H1 (cell line): ENCODE results near the gene PTGIR. TPM values are rescaled to one million over a fixed set of nuclear protein-coding genes. Genes with fewer than 3 reads are reported as not detected.

Experiments
- CTCF ChIA-PET: fragments of 300-600 bp; sonication (Branson Sonifier 250); formaldehyde crosslinking; loops from one replicate; lab custom pipeline; 2021; ENCODE audit not compliant: partially characterized antibody; lab: Charles Lee
- POLR2A ChIA-PET: fragments of 300-600 bp; sonication (Branson Sonifier 250); formaldehyde crosslinking; loops from one replicate; lab custom pipeline; 2021; ENCODE audit warnings: inconsistent platforms; ENCODE audit not compliant: partially characterized antibody; lab: Charles Lee
- DNase-seq, 2 experiments: peaks; one replicate each; pipeline versions ENCODE4 v3.0.0 to v3.0.0-alpha.2; 2010 to 2022; ENCODE audit warnings: low spot score in 2 of 2, low read depth in 1 of 2, mixed read lengths in 1 of 2
- FAIRE-seq: peaks from 2 replicates; lab custom pipeline; 2011; peaks lifted over from hg19 to GRCh38; lab: Jason Lieb, UNC
- H2AFZ ChIP-seq: 2 replicates; pipeline ENCODE4 v1.8.1; 2012; ENCODE audit warnings: low read length, inconsistent platforms
- H2AK5ac ChIP-seq: 2 replicates; pipeline ENCODE4 v1.6.1; 2013; ENCODE audit warnings: low read depth, low read length
- H2BK120ac ChIP-seq: replicated peaks from 2 replicates; pipeline ENCODE3; 2013; ENCODE audit warnings: low read depth, low read length, inconsistent platforms
- H2BK12ac ChIP-seq: 2 replicates; pipeline ENCODE4 v1.6.1; 2013; ENCODE audit warnings: low read depth, low read length
- H2BK15ac ChIP-seq: 2 replicates; pipeline ENCODE4 v1.6.1; 2013; ENCODE audit warnings: low read length
- H2BK20ac ChIP-seq: 2 replicates; pipeline ENCODE4 v1.6.1; 2013; ENCODE audit warnings: low read length
- H2BK5ac ChIP-seq: 2 replicates; pipeline ENCODE4 v1.6.1; 2013; ENCODE audit warnings: low read depth, low read length
- H3K14ac ChIP-seq: 2 replicates; pipeline ENCODE4 v1.6.1; 2013; ENCODE audit warnings: inconsistent platforms; ENCODE audit not compliant: insufficient read length
- H3K18ac ChIP-seq: 2 replicates; pipeline ENCODE4 v1.6.1; 2013; ENCODE audit warnings: low read length; ENCODE audit errors: extremely low read depth
- H3K23ac ChIP-seq: 2 replicates; pipeline ENCODE4 v1.6.1; 2013; ENCODE audit warnings: inconsistent platforms; ENCODE audit not compliant: insufficient read length
- H3K23me2 ChIP-seq: 2 replicates; pipeline ENCODE4 v1.6.1; 2013; ENCODE audit warnings: low read depth, low read length
- H3K27ac ChIP-seq: 2 replicates; pipeline ENCODE4 v1.6.1; 2011; ENCODE audit warnings: low read depth, low read length, inconsistent platforms
- H3K27me3 ChIP-seq, 4 experiments: replicated peaks in 1 of 4; 1 replicate in 1 of 4; 2 replicates in 3 of 4; pipeline versions ENCODE4 v1.6.1 to v1.8.1; 2011 to 2013; ENCODE audit warnings: low read length in 3 of 4, mild to moderate bottlenecking in 3 of 4, inconsistent platforms in 2 of 4, mixed read lengths in 2 of 4, moderate library complexity in 1 of 4; ENCODE audit not compliant: control insufficient read depth in 3 of 4, insufficient read depth in 3 of 4; ENCODE audit errors: extremely low read depth in 1 of 4
- H3K36me3 ChIP-seq, 4 experiments: 2 replicates each; pipeline versions ENCODE4 v1.6.1 to v1.8.1; 2011 to 2013; ENCODE audit warnings: mild to moderate bottlenecking in 4 of 4, low read length in 3 of 4, moderate library complexity in 2 of 4, control low read depth in 1 of 4, inconsistent platforms in 1 of 4; ENCODE audit not compliant: insufficient read depth in 4 of 4, control insufficient read depth in 2 of 4
- H3K4ac ChIP-seq: replicated peaks from 2 replicates; pipeline ENCODE3; 2013; ENCODE audit warnings: low read length, low read depth, mixed read lengths, inconsistent platforms; ENCODE audit not compliant: insufficient read length
- H3K4me1 ChIP-seq, 4 experiments: replicated peaks in 1 of 4; 1 replicate in 1 of 4; 2 replicates in 3 of 4; pipeline versions ENCODE4 v1.6.1 to v1.8.1; 2011 to 2013; ENCODE audit warnings: low read length in 3 of 4, inconsistent platforms in 2 of 4, mixed read lengths in 1 of 4; ENCODE audit not compliant: insufficient read depth in 4 of 4, control insufficient read depth in 3 of 4
- H3K4me2 ChIP-seq, 2 experiments: 2 replicates each; pipeline versions ENCODE4 v1.6.1 to v1.8.1; 2011 to 2013; ENCODE audit warnings: low read depth in 2 of 2, low read length in 2 of 2, control low read depth in 1 of 2, inconsistent platforms in 1 of 2, mild to moderate bottlenecking in 1 of 2; ENCODE audit not compliant: insufficient read depth in 1 of 2
- H3K4me3 ChIP-seq, 4 experiments: fragments of 200-600, 300-600 bp in 1 of 4; sonication (generic), shearing (Covaris generic), sonication (Bioruptor Twin) in 1 of 4; 2 replicates each; pipeline versions ENCODE4 v1.5.1 to v1.8.1; 2011 to 2016; ENCODE audit warnings: low read length in 4 of 4, low read depth in 3 of 4, control low read depth in 2 of 4, inconsistent platforms in 2 of 4, mild to moderate bottlenecking in 2 of 4, mixed read lengths in 1 of 4, moderate library complexity in 1 of 4; ENCODE audit not compliant: insufficient read depth in 2 of 4; ENCODE audit errors: extremely low read depth in 1 of 4
- H3K56ac ChIP-seq: replicated peaks from 2 replicates; pipeline ENCODE3; 2013; ENCODE audit warnings: low read depth, mild to moderate bottlenecking, mixed read lengths, low read length, inconsistent platforms; ENCODE audit not compliant: insufficient read length
- H3K79me1 ChIP-seq: 2 replicates; pipeline ENCODE4 v1.6.1; 2013; ENCODE audit warnings: low read depth, low read length, control low read depth
- H3K79me2 ChIP-seq, 2 experiments: 2 replicates each; pipeline versions ENCODE4 v1.6.1 to v1.8.1; 2012 to 2013; ENCODE audit warnings: low read length in 2 of 2, mild to moderate bottlenecking in 2 of 2, inconsistent platforms in 1 of 2; ENCODE audit not compliant: insufficient read depth in 2 of 2, control insufficient read depth in 1 of 2
- H3K9ac ChIP-seq, 4 experiments: replicated peaks in 1 of 4; 1 replicate in 1 of 4; 2 replicates in 3 of 4; pipeline versions ENCODE4 v1.6.1 to v1.8.1; 2011 to 2013; ENCODE audit warnings: low read depth in 3 of 4, low read length in 3 of 4, control low read depth in 2 of 4, mild to moderate bottlenecking in 2 of 4, moderate library complexity in 2 of 4, inconsistent platforms in 1 of 4; ENCODE audit errors: extremely low read depth in 1 of 4
- H3K9me3 ChIP-seq, 2 experiments: 2 replicates each; pipeline versions ENCODE4 v1.6.1 to v1.8.1; 2012 to 2013; ENCODE audit warnings: mild to moderate bottlenecking in 2 of 2, moderate library complexity in 2 of 2, control low read depth in 1 of 2, inconsistent platforms in 1 of 2, low read depth in 1 of 2, low read length in 1 of 2, mixed read lengths in 1 of 2; ENCODE audit not compliant: insufficient read depth in 2 of 2
- H4K20me1 ChIP-seq, 2 experiments: replicated peaks in 1 of 2; 2 replicates each; pipeline versions ENCODE3 to v1.8.1; 2011 to 2013; ENCODE audit warnings: inconsistent platforms in 2 of 2, low read length in 2 of 2, mild to moderate bottlenecking in 1 of 2; ENCODE audit not compliant: insufficient read depth in 2 of 2, control insufficient read depth in 1 of 2
- H4K5ac ChIP-seq: 2 replicates; pipeline ENCODE4 v1.6.1; 2013; ENCODE audit warnings: low read length, low read depth, mixed read lengths, inconsistent platforms; ENCODE audit not compliant: insufficient read length
- H4K8ac ChIP-seq: 2 replicates; pipeline ENCODE4 v1.8.0; 2013; ENCODE audit warnings: mild to moderate bottlenecking, moderate library complexity, low read length, inconsistent platforms; ENCODE audit not compliant: insufficient read depth; ENCODE audit errors: extremely low read depth
- H4K91ac ChIP-seq: replicated peaks from 2 replicates; pipeline ENCODE3; 2013; ENCODE audit warnings: low read length, mixed read lengths, inconsistent platforms; ENCODE audit not compliant: insufficient read length
- CREB1 ChIP-seq: IDR thresholded peaks from 2 replicates; pipeline ENCODE4 v1.6.1; 2012; ENCODE audit warnings: inconsistent platforms
- E2F6 ChIP-seq: IDR thresholded peaks from 2 replicates; pipeline ENCODE4 v1.6.1; 2012; ENCODE audit warnings: inconsistent platforms
- EP300 ChIP-seq, 2 experiments: IDR thresholded peaks; 1 replicate in 1 of 2; 2 replicates in 1 of 2; pipeline ENCODE4 v1.6.1; 2011 to 2012; ENCODE audit warnings: low read depth in 2 of 2, low read length in 2 of 2, mild to moderate bottlenecking in 2 of 2, borderline replicate concordance in 1 of 2, inconsistent platforms in 1 of 2, moderate library complexity in 1 of 2
- KDM4A ChIP-seq: IDR thresholded peaks from one replicate; pipeline ENCODE4 v1.7.1; 2012; ENCODE audit warnings: low read depth, mild to moderate bottlenecking, moderate library complexity, low read length, inconsistent platforms; ENCODE audit not compliant: severe bottlenecking
- KDM5A ChIP-seq: fragments of 200-600 bp; IDR thresholded peaks from 2 replicates; pipeline ENCODE4 v1.7.1; 2012; ENCODE audit warnings: mild to moderate bottlenecking, low read length, inconsistent platforms, mixed read lengths
- RBBP5 ChIP-seq: IDR thresholded peaks from 2 replicates; pipeline ENCODE4 v1.7.1; 2012; ENCODE audit warnings: low read depth, mild to moderate bottlenecking, inconsistent platforms, low read length, moderate library complexity, borderline replicate concordance
- SIN3A ChIP-seq, 2 experiments: IDR thresholded peaks in 1 of 2; conservative IDR thresholded peaks in 1 of 2; 2 replicates each; pipeline ENCODE4 v1.6.1; 2011 to 2012; ENCODE audit warnings: low read length in 2 of 2, improper control_type of control experiment in 1 of 2, low read depth in 1 of 2, mild to moderate bottlenecking in 1 of 2
- SP1 ChIP-seq: IDR thresholded peaks from 2 replicates; pipeline ENCODE4 v1.6.1; 2011; ENCODE audit warnings: low read depth, low read length
- SUZ12 ChIP-seq: fragments of 200-600 bp; sonication (generic); IDR thresholded peaks from 2 replicates; pipeline ENCODE4 v1.6.1; 2012; ENCODE audit warnings: mild to moderate bottlenecking, inconsistent platforms, low read length, moderate library complexity, mixed read lengths
- WGBS, 2 experiments: shearing (Covaris generic) in 1 of 2; methylation state at CpG; one replicate each; pipeline versions ENCODE4 v1.1.6 to v1.1.7; 2013 to 2015; ENCODE audit warnings: low lambda C conversion rate in 2 of 2, mixed read lengths in 2 of 2, inconsistent platforms in 1 of 2, low coverage in 1 of 2, missing lambda C conversion rate in 1 of 2; ENCODE audit not compliant: insufficient replicate concordance in 2 of 2, insufficient coverage in 1 of 2, insufficient read length in 1 of 2; ENCODE audit errors: extremely low coverage in 1 of 2, missing lambda C conversion rate in 1 of 2; 5-methylcytosine and 5-hydroxymethylcytosine counted together
- polyA plus RNA-seq, 7 experiments: library from polyadenylated mRNA; depleted of rRNA in 3 of 7; stranded (reverse) in 5 of 7; unstranded in 2 of 7; fragments of >200 nt in 5 of 7; fragments of 200-250 nt in 2 of 7; gene quantifications; 1 replicate in 5 of 7; 2 replicates in 1 of 7; 4 replicates in 1 of 7; pipeline versions ENCODE4 v1.2.1 to v1.2.3, GENCODE V29; 2011 to 2013; ENCODE audit warnings: missing spikeins in 2 of 7, mixed read lengths in 2 of 7
- total RNA-seq: library from RNA; stranded (reverse); fragmentation: NEBNext Ultra II Directional; extraction: Animal tissue kit (Norgen Biotek cat#: 25700); gene quantifications from 2 replicates; pipeline ENCODE4 v1.2.1, GENCODE V29; 2021

The PTGIR gene
- total and polyA plus RNA-seq, 2 of the 8 experiments (the other 6 are each of a cell fraction or from before 2014, with no cell fraction given) = 0.15 TPM; not detected in 1

- POLR2A ChIA-PET = interaction anchor here (1.0 to 2.1 kb wide), 3 partner anchors 14 to 33 kb away, joined by 3 to 5 read pairs (median 5); no protein-coding TSS in a partner anchor
- TF ChIP-seq EP300 (IDR thresholded peaks at IDR 0.05; ENCODE audit: borderline replicate concordance in 1 of 2, low read depth in 2 of 2, low read length in 2 of 2) = no peak; a peak in 1 of 3 replicates
- TF ChIP-seq SP1 = peak; percentile 14; the same call in 1 of the 2 replicates
- peak; percentile 83; the same call in 1 of the 2 replicates for TF ChIP-seq RBBP5
- peak; percentile 31; the same call in 1 of the 2 replicates for TF ChIP-seq E2F6
- peak; percentile 56 for TF ChIP-seq CREB1
- TF ChIP-seq SUZ12 = peak; percentile 33; the same call in 1 of the 2 replicates
- peak; percentile 90 for TF ChIP-seq KDM4A
- no peak for TF ChIP-seq KDM5A
- TF ChIP-seq SIN3A (conservative IDR thresholded peaks at IDR 0.05 in 1 of 2, IDR thresholded peaks at IDR 0.05 in 1 of 2; ENCODE audit: low read depth in 1 of 2, low read length in 2 of 2) = peak in 1 of 2 experiments; percentile 68; a peak in 1 of 4 replicates
Observed at GRCh38 chr19:46639358-46640182, 14.7 kb upstream of the PTGIR start.

More at GRCh38 chr19:46639358-46640182, 14.7 kb upstream of the PTGIR start:
- Histone ChIP-seq H3K23ac (no peak overlapping the region), H3K36me3 (no peaks in the 10 kb centered on the region), H2BK20ac (no peak overlapping the region), H3K27ac (no peak overlapping the region), H2BK12ac (peak overlapping the region; percentile 60; the same call in 1 of the 2 replicates), H2BK120ac (no peak overlapping the region), H3K79me1 (no peaks in the 10 kb centered on the region), H3K4me3 (peak overlapping the region; percentile 38 to 67 (median 62)), H4K20me1 (peaks cover 0 to 11% of the 10 kb centered on the region in 2 experiments), H4K8ac (no peak overlapping the region; the same call in 1 of the 2 replicates), H3K4me2 (peak overlapping the region; percentile 41 to 89), H3K18ac (peak overlapping the region; percentile 75), H2BK15ac (peak overlapping the region; percentile 88; the same call in 1 of the 2 replicates), H3K23me2 (peaks cover 21% of the 10 kb centered on the region), H3K9me3 (no peaks in the 10 kb centered on the region), H4K5ac (peak overlapping the region; percentile 10), H3K14ac (no peak overlapping the region), H3K4ac (no peak overlapping the region), H2BK5ac (no peak overlapping the region; the same call in 1 of the 2 replicates), H3K79me2 (no peaks in the 10 kb centered on the region), H3K4me1 (peaks cover 0 to 16% (median 6%) of the 10 kb centered on the region in 4 experiments; a peak in 5 of 7 replicates), H2AFZ (peak overlapping the region; percentile 75; the same call in 1 of the 2 replicates), H3K27me3 (peaks cover 5 to 48% (median 41%) of the 10 kb centered on the region in 4 experiments), H2AK5ac (no peak overlapping the region), H3K9ac (peak overlapping the region in 3 of 4 experiments; percentile 3 to 26 (median 20); a peak in 1 of 7 replicates), H4K91ac (no peak overlapping the region), H3K56ac (peak overlapping the region; percentile 11)
- CTCF ChIA-PET = interaction anchor here (0.6 to 1.1 kb wide), 4 partner anchors 11 to 124 kb away, joined by 3 read pairs; no protein-coding TSS in a partner anchor
- DNase-seq (no peak), FAIRE-seq (no peak)
- WGBS, 2 experiments = 14% methylated on average over 19 of the region's 49 CpGs; no CpG with 5 or more reads in 1 of the 2 experiments
